T-helper 9 cell (primary cell): Measurements from ENCODE around the gene ASB1.

Source experiments
- DNase-seq: peaks from one replicate; pipeline ENCODE4 v3.0.0-alpha.2; 2020
- total RNA-seq, 2 donors: gene quantifications; one replicate each; lab custom pipeline; 2026; lab: John Stamatoyannopoulos, UW

ASB1 gene
- 15.2 to 47.0 reads per million in 2 donors for total RNA-seq

- peak; percentile 59 for DNase-seq
Observed at GRCh38 chr2:238426568-238427434, at the start of gene ASB1. TSS of gene ASB1 (plus strand) at chr2:238426927. CDS start at chr2:238427071, 144 bp downstream.

- DNase-seq = no peak
Observed at GRCh38 chr2:238378230-238379095, 48.3 kb upstream of the ASB1 start.

- DNase-seq = no peak
Observed at GRCh38 chr2:238379096-238379810, 47.5 kb upstream of the ASB1 start.

GRCh38 chr2:238380336-238380735 lies 46.4 kb upstream of the ASB1 start:
- DNase-seq = no peak

GRCh38 chr2:238380785-238381184 lies 45.9 kb upstream of the ASB1 start:
- no peak for DNase-seq

GRCh38 chr2:238381341-238382115 lies 45.2 kb upstream of the ASB1 start:
- DNase-seq = no peak

GRCh38 chr2:238382381-238382781 lies 44.3 kb upstream of the ASB1 start:
- DNase-seq = no peak

- DNase-seq = no peak
Observed at GRCh38 chr2:238383135-238383534, 43.6 kb upstream of the ASB1 start.

GRCh38 chr2:238383743-238384380 lies 42.9 kb upstream of the ASB1 start:
- no peak for DNase-seq

GRCh38 chr2:238387332-238387731 lies 39.4 kb upstream of the ASB1 start:
- DNase-seq = no peak

- DNase-seq = no peak
Observed at GRCh38 chr2:238388794-238389193, 37.9 kb upstream of the ASB1 start.

- DNase-seq = no peak
Observed at GRCh38 chr2:238389988-238390589, 36.6 kb upstream of the ASB1 start.

- DNase-seq = no peak
Observed at GRCh38 chr2:238391042-238391689, 35.6 kb upstream of the ASB1 start.

- no peak for DNase-seq
Observed at GRCh38 chr2:238396663-238397062, 30.1 kb upstream of the ASB1 start.

GRCh38 chr2:238397356-238397755 lies 29.4 kb upstream of the ASB1 start:
- DNase-seq = no peak

- DNase-seq = no peak
Observed at GRCh38 chr2:238398577-238398976, 28.1 kb upstream of the ASB1 start.

GRCh38 chr2:238399094-238399493 lies 27.6 kb upstream of the ASB1 start:
- no peak for DNase-seq

- DNase-seq = no peak
Observed at GRCh38 chr2:238401551-238401950, 25.2 kb upstream of the ASB1 start.

- no peak for DNase-seq
Observed at GRCh38 chr2:238403632-238404405, 22.9 kb upstream of the ASB1 start.
